PC-9 (cell line): ENCODE data around the gene PQBP1.

Experiments
- EZH2 ChIP-seq: fragments of 200-600 bp; sonication (generic); IDR thresholded peaks from 2 replicates; pipeline ENCODE4 v1.8.0; 2017; ENCODE audit warnings: antibody characterized with exemption, low read depth
- TF ChIP-seq, protein P1 (sequence below): fragments of 200-600 bp; sonication (generic); conservative IDR thresholded peaks from 2 replicates; pipeline ENCODE4 v1.6.1; 2017; ENCODE audit warnings: mixed run types, antibody characterized with exemption, mild to moderate bottlenecking, moderate library complexity

DNA sequence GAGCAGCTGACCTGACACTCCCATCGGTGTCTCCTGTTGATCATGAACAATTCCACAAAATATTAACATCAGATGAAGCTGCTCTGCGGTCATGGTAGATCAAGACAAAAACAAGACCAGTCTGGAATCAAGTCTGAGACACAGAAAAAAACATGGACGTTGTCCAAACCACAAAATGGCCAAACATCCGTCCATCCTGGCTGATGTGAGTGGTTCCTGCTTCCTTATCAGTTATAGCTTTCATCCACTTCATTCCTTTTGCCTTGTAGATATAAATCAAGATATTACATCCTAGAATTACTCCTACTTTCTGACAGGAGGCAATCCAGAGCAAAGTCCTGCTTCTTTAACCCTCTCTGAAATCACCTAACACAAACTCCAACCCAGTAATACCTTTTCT is 33.5 kb upstream of the PQBP1 start:
- TF ChIP-seq, protein P1, sequence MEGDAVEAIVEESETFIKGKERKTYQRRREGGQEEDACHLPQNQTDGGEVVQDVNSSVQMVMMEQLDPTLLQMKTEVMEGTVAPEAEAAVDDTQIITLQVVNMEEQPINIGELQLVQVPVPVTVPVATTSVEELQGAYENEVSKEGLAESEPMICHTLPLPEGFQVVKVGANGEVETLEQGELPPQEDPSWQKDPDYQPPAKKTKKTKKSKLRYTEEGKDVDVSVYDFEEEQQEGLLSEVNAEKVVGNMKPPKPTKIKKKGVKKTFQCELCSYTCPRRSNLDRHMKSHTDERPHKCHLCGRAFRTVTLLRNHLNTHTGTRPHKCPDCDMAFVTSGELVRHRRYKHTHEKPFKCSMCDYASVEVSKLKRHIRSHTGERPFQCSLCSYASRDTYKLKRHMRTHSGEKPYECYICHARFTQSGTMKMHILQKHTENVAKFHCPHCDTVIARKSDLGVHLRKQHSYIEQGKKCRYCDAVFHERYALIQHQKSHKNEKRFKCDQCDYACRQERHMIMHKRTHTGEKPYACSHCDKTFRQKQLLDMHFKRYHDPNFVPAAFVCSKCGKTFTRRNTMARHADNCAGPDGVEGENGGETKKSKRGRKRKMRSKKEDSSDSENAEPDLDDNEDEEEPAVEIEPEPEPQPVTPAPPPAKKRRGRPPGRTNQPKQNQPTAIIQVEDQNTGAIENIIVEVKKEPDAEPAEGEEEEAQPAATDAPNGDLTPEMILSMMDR, result no peak
- TF ChIP-seq EZH2, result no peak
